Measurements from ENCODE around the gene TLE4.

GRCh38 chr9:79652598-79652997, 80.8 kb downstream of the TLE4 start:
- no peak for TF ChIP-seq EP300 (IDR thresholded peaks at IDR 0.05)
- TF ChIP-seq CTCF (IDR thresholded peaks at IDR 0.05) = no peak
- no peak for TF ChIP-seq MAX (IDR thresholded peaks at IDR 0.05)
- no peak for TF ChIP-seq POLR2A (IDR thresholded peaks at IDR 0.05; ENCODE audit: low read length)
- TF ChIP-seq REST (IDR thresholded peaks at IDR 0.05) = no peak
- TF ChIP-seq BHLHE40 (IDR thresholded peaks at IDR 0.05; ENCODE audit: low read depth, low read length) = no peak
- no peak for TF ChIP-seq RFX5 (IDR thresholded peaks at IDR 0.05)
- no peak for TF ChIP-seq PHF8 (IDR thresholded peaks at IDR 0.05; ENCODE audit: borderline replicate concordance, low read depth)

All from A549 (cell line).